ENCODE data around the gene SLC17A2. TPM values are rescaled to one million over a fixed set of nuclear protein-coding genes. Genes with fewer than 3 reads are reported as not detected.
A peak's percentile ranks its signal among the peaks of the same experiment; 100 is the strongest.

Gene SLC17A2
- total and polyA plus RNA-seq, 2 of the 13 experiments (the other 11 are each of a cell fraction or from before 2014, with no cell fraction given) = 11.2 to 32.4 TPM

GRCh38 chr6:25942561-25943147, 12.2 kb upstream of the SLC17A2 start (continued):
- TF ChIP-seq DZIP1 (CRISPR knock-in tag; IDR thresholded peaks at IDR 0.05) (no peak), ZFYVE20 (CRISPR knock-in tag; IDR thresholded peaks at IDR 0.05; ENCODE audit: borderline replicate concordance, low read depth) (no peak), ZNF512B (CRISPR knock-in tag; IDR thresholded peaks at IDR 0.05; ENCODE audit: borderline replicate concordance) (no peak), MXD4 (CRISPR knock-in tag; IDR thresholded peaks at IDR 0.05) (no peak), HIC2 (CRISPR knock-in tag; IDR thresholded peaks at IDR 0.05; ENCODE audit: low read depth) (no peak), ZNF678 (CRISPR knock-in tag; IDR thresholded peaks at IDR 0.05) (no peak), SAP130 (CRISPR knock-in tag; IDR thresholded peaks at IDR 0.05; ENCODE audit: low read depth) (no peak), GATAD2A (CRISPR knock-in tag; IDR thresholded peaks at IDR 0.05) (peak; percentile 69), TFAP4 (IDR thresholded peaks at IDR 0.05; ENCODE audit: borderline replicate concordance, low read depth) (no peak), TOE1 (CRISPR knock-in tag; IDR thresholded peaks at IDR 0.05) (no peak), ISL2 (CRISPR knock-in tag; IDR thresholded peaks at IDR 0.05) (no peak), ZBTB39 (CRISPR knock-in tag; IDR thresholded peaks at IDR 0.05) (no peak), SP2 (CRISPR knock-in tag; IDR thresholded peaks at IDR 0.05) (no peak), CTCF (CRISPR knock-in tag; IDR thresholded peaks at IDR 0.05) (peak; percentile 92), ELF3 (CRISPR knock-in tag; IDR thresholded peaks at IDR 0.05) (0 out of 2 replicates have a peak, but pooled peaks have one; percentile 37), SMARCE1 (IDR thresholded peaks at IDR 0.05; ENCODE audit: borderline replicate concordance) (no peak), MAFK (conservative IDR thresholded peaks at IDR 0.05 in 1 of 2, IDR thresholded peaks at IDR 0.05 in 1 of 2; ENCODE audit: low read length in 2 of 2) (no peak), GTF3A (CRISPR knock-in tag; conservative IDR thresholded peaks at IDR 0.05) (no peak)
